ENCODE results near the gene PRR23A. TPM values are rescaled to one million over a fixed set of nuclear protein-coding genes. Genes with fewer than 3 reads are reported as not detected.

The PRR23A gene
- total and polyA plus RNA-seq, 2 of the 8 experiments (the other 6 are each of a cell fraction or from before 2014, with no cell fraction given) = not detected

DNA sequence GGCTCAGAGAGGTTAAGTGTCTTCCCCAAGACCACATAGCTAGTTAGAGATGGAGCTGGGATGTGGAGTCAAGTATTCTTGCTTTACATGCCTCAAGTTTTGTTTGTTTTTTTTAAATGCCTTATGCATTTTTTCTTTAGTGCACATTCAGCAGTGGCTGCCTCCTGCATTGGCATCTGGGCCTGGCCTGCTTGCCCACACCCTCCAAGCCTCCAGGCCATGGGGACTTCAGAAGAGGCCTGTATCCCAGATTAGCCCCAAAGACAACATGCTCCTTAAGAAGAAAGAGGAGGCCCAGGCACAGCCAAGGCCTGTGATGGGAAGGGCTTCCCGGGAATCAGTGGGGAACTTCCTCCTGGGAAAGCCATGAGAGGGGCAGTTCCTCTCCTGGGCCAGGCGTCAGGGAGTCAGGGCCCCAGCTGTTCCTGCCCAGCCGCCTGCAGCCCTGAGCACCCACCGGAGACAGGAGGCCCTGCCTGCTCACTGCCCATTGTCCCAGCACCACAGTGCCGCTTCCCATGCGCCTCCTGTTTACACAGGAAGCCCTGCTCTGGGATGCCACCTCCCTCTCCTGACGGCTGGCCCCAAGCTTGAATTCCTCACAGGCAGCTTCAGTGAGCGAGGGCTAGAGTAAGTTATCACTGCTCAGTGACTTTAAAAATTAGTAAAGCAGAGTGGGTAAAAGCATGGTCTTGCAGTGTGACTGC, 43.1 kb downstream of the PRR23A start (continued):
- TF ChIP-seq, protein P1, sequence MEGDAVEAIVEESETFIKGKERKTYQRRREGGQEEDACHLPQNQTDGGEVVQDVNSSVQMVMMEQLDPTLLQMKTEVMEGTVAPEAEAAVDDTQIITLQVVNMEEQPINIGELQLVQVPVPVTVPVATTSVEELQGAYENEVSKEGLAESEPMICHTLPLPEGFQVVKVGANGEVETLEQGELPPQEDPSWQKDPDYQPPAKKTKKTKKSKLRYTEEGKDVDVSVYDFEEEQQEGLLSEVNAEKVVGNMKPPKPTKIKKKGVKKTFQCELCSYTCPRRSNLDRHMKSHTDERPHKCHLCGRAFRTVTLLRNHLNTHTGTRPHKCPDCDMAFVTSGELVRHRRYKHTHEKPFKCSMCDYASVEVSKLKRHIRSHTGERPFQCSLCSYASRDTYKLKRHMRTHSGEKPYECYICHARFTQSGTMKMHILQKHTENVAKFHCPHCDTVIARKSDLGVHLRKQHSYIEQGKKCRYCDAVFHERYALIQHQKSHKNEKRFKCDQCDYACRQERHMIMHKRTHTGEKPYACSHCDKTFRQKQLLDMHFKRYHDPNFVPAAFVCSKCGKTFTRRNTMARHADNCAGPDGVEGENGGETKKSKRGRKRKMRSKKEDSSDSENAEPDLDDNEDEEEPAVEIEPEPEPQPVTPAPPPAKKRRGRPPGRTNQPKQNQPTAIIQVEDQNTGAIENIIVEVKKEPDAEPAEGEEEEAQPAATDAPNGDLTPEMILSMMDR (IDR thresholded peaks at IDR 0.05; ENCODE audit: control extremely low read depth in 1 of 3, insufficient read depth in 1 of 3, low read depth in 1 of 3, low read length in 3 of 3) = no peak
- TF ChIP-seq SIN3A (conservative IDR thresholded peaks at IDR 0.05 in 1 of 2, IDR thresholded peaks at IDR 0.05 in 1 of 2; ENCODE audit: low read depth in 1 of 2, low read length in 2 of 2) (no peak), EZH2 (IDR thresholded peaks at IDR 0.05; ENCODE audit: low read depth, low read length, severe bottlenecking) (no peak), NANOG (IDR thresholded peaks at IDR 0.05; ENCODE audit: insufficient read depth, low read depth, low read length, poor library complexity, severe bottlenecking) (no peak), ZNF274 (IDR thresholded peaks at IDR 0.05; ENCODE audit: borderline replicate concordance, extremely low read depth, low read length) (no peak), BCL11A (IDR thresholded peaks at IDR 0.05; ENCODE audit: low read depth in 2 of 2, low read length in 2 of 2) (no peak)

All from H1 (cell line).